Vein endothelial cell (primary cell): ENCODE results near the gene ACAP1. TPM values are rescaled to one million over a fixed set of nuclear protein-coding genes. Genes with fewer than 3 reads are reported as not detected.

Source experiments
- small RNA-seq: library from RNA; depleted of rRNA; stranded (forward); fragments of <200 nt; gene quantifications from one replicate; pipeline ENCODE3, GENCODE V24; 2012
- total RNA-seq: library from RNA; depleted of rRNA; stranded (reverse); fragments of >200 nt; gene quantifications from 2 replicates; pipeline ENCODE4 v1.2.3, GENCODE V29; 2012

ACAP1 gene
- total RNA-seq = not detected in 2 replicates

GRCh38 chr17:7336240-7337175 is at the start of gene ACAP1:
TSS of gene ACAP1 (plus strand) at chr17:7336529. CDS start at chr17:7336735, 206 bp downstream.

GRCh38 chr17:7294614-7295153 is 41.6 kb upstream of the ACAP1 start, which contains the start of gene YBX2:
TSS of gene YBX2 (minus strand) at chr17:7294639. CDS start at chr17:7294500, 139 bp downstream.

GRCh38 chr17:7306911-7307685 is 29.2 kb upstream of the ACAP1 start, which contains the start of gene EIF5A:
TSS of gene EIF5A (plus strand) at chr17:7307628. CDS start at chr17:7309636, 2,008 bp downstream.

GRCh38 chr17:7314719-7315569 is 21.4 kb upstream of the ACAP1 start, which contains the start of gene GPS2:
TSS of gene GPS2 (minus strand) at chr17:7315360. CDS start at chr17:7315052, 308 bp downstream.

GRCh38 chr17:7328840-7329373 is 7.4 kb upstream of the ACAP1 start, which contains the start of gene NEURL4:
TSS of gene NEURL4 (minus strand) at chr17:7329335. CDS start at chr17:7329312, 23 bp downstream.

GRCh38 chr17:7351665-7352502 is 15.6 kb downstream of the ACAP1 start, which contains the start of gene KCTD11:
TSS of gene KCTD11 (plus strand) at chr17:7352162.

GRCh38 chr17:7355053-7355452 is 18.7 kb downstream of the ACAP1 start, which contains the start of gene TMEM95:
TSS of gene TMEM95 (plus strand) at chr17:7355156. CDS start at chr17:7355205, 49 bp downstream.

GRCh38 chr17:7380855-7381683 is 44.7 kb downstream of the ACAP1 start, which contains the start of gene TNK1:
TSS of gene TNK1 (plus strand) at chr17:7381089. CDS start at chr17:7382927, 1,838 bp downstream.

GRCh38 chr17:7394452-7395191 is 58.3 kb downstream of the ACAP1 start, which contains the start of gene PLSCR3:
TSS of gene PLSCR3 (minus strand) at chr17:7394525. CDS start at chr17:7394110, 415 bp downstream.

Small RNA genes within 50 kb of the gene (small RNA-seq; reads per million reads assigned to genes)
- not detected for gene AC026954.2

Other genes with a start within 250 kb of the ACAP1 start
- gene ASGR2, start 221.7 kb upstream of the ACAP1 start, total RNA-seq = not detected in 2 replicates
- 10.3 and 10.8 TPM in 2 replicates for gene ASGR1, start 157.2 kb upstream of the ACAP1 start, total RNA-seq
- gene DLG4, start 116.7 kb upstream of the ACAP1 start, total RNA-seq = 10.7 and 23.5 TPM in 2 replicates
- 200 and 286 TPM in 2 replicates for gene ACADVL, start 116.6 kb upstream of the ACAP1 start, total RNA-seq
- gene DVL2, start 102.0 kb upstream of the ACAP1 start, total RNA-seq = 54.3 and 57.8 TPM in 2 replicates
- gene PHF23, start 97.1 kb upstream of the ACAP1 start, total RNA-seq = 57.2 and 58.5 TPM in 2 replicates
- gene GABARAP, start 94.1 kb upstream of the ACAP1 start, total RNA-seq = 229 and 455 TPM in 2 replicates
- gene CTDNEP1, start 84.8 kb upstream of the ACAP1 start, total RNA-seq = 38.5 and 48.3 TPM in 2 replicates
- 36.9 and 42.9 TPM in 2 replicates for gene ELP5, start 84.3 kb upstream of the ACAP1 start, total RNA-seq
- gene CLDN7, start 74.1 kb upstream of the ACAP1 start, total RNA-seq = 10.8 and 13.4 TPM in 2 replicates
- 0.10 and 0.33 TPM in 2 replicates for gene SLC2A4, start 54.8 kb upstream of the ACAP1 start, total RNA-seq
- 2.3 TPM in 1 of 2 replicates, not detected in the other for gene YBX2, start 41.9 kb upstream of the ACAP1 start, total RNA-seq
- 949 and 999 TPM in 2 replicates for gene EIF5A, start 28.9 kb upstream of the ACAP1 start, total RNA-seq
- 43.1 and 48.1 TPM in 2 replicates for gene GPS2, start 21.2 kb upstream of the ACAP1 start, total RNA-seq
- 17.0 and 21.3 TPM in 2 replicates for gene NEURL4, start 7.2 kb upstream of the ACAP1 start, total RNA-seq
- gene KCTD11, start 15.6 kb downstream of the ACAP1 start, total RNA-seq = 2.6 and 3.6 TPM in 2 replicates
- gene TMEM95, start 18.6 kb downstream of the ACAP1 start, total RNA-seq = not detected in 2 replicates
- 0.38 and 0.65 TPM in 2 replicates for gene TNK1, start 44.6 kb downstream of the ACAP1 start, total RNA-seq
- gene PLSCR3, start 58.0 kb downstream of the ACAP1 start, total RNA-seq = 27.0 and 36.3 TPM in 2 replicates
- 41.6 and 153 TPM in 2 replicates for gene TMEM256, start 67.6 kb downstream of the ACAP1 start, total RNA-seq
- 4.6 and 5.2 TPM in 2 replicates for gene NLGN2, start 71.3 kb downstream of the ACAP1 start, total RNA-seq
- not detected in 2 replicates for gene SPEM1, start 83.8 kb downstream of the ACAP1 start, total RNA-seq
- gene SPEM2, start 89.1 kb downstream of the ACAP1 start, total RNA-seq = not detected in 2 replicates
- gene SPEM3, start 92.3 kb downstream of the ACAP1 start, total RNA-seq = not detected in 2 replicates
- 13.1 and 13.6 TPM in 2 replicates for gene TMEM102, start 98.9 kb downstream of the ACAP1 start, total RNA-seq
- gene FGF11, start 103.0 kb downstream of the ACAP1 start, total RNA-seq = 0.38 and 0.65 TPM in 2 replicates
- 5.5 and 5.9 TPM in 2 replicates for gene CHRNB1, start 108.5 kb downstream of the ACAP1 start, total RNA-seq
- gene ZBTB4, start 143.1 kb downstream of the ACAP1 start, total RNA-seq = 26.4 and 32.3 TPM in 2 replicates
- not detected in 2 replicates for gene SLC35G6, start 144.9 kb downstream of the ACAP1 start, total RNA-seq
- 128 and 163 TPM in 2 replicates for gene POLR2A, start 147.8 kb downstream of the ACAP1 start, total RNA-seq
- 16.7 and 20.2 TPM in 2 replicates for gene TNFSF12, start 212.5 kb downstream of the ACAP1 start, total RNA-seq
- gene TNFSF13, start 222.2 kb downstream of the ACAP1 start, total RNA-seq = 1.3 and 2.5 TPM in 2 replicates
- gene SENP3, start 225.4 kb downstream of the ACAP1 start, total RNA-seq = 78.2 and 91.8 TPM in 2 replicates
- gene CD68, start 243.1 kb downstream of the ACAP1 start, total RNA-seq = 5.5 and 7.5 TPM in 2 replicates
- gene MPDU1, start 247.3 kb downstream of the ACAP1 start, total RNA-seq = 139 and 210 TPM in 2 replicates